HG03469 (cell line): ENCODE results near the gene AGTRAP.

ENCODE experiments used
- ATAC-seq: cut with Tn5 transposase; IDR thresholded peaks from one replicate; pipeline ENCODE4 v1.9.1; 2021; ENCODE audit warnings: mild to moderate bottlenecking, moderate library complexity, moderate number of reproducible peaks; ENCODE audit not compliant: unreplicated experiment

The AGTRAP gene

DNA sequence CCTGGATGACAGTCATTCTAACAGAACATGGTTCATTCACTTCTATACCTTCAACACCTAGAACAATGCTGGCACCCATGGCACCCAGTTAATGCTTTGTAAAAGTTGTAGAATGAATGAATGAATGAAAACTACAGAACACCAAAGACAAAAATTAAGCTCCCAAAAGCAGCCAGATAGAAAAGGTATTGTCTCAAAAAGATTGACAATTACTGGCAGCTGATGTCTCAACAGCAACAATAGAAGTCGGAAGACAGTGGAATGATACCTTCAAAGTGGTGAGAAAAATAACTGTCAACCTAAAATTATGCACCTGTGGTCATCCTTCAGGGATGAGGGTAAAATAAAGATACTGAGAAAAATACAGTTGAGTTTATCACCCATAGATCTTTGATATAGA lies 21.1 kb downstream of the AGTRAP start:
- no peak for ATAC-seq

DNA sequence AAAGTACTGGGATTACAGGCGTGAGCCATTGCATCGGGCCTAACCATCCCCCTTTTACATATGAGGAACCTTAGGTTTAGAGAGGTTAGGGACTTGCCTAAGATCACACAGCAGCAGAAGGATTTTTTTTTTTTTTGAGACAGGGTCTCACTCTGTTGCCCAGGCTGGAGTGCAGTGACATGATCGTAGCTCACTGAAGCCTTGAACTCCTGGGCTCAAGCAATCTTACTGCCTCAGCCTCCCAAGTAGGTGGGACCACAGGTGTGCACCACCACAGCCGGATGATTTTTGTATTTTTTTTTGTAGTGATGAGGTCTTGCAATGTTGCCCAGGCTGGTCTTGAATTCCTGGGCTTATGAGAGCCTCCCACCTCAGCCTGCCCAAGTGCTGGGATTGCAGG lies 23.9 kb downstream of the AGTRAP start:
- ATAC-seq = no peak

DNA sequence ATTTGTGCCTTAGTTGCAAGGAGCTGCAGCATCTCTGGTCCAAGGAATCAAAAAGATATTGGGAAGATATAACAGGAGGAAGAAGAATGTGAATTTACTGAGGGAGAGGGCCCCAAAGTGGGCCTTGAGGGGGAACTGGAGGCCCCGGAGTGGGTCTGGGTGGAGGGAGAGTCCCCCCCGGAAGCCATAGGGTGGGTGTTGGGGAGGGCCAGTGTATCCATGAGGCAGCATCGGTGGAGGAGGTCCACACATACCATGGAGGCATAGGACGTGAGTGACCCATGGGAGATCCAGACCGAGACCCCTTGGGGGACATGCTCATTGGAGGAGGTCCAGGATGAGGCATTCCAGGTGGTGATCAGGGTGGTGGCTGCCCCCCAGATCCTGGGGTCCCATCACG lies 25.3 kb downstream of the AGTRAP start:
- ATAC-seq = no peak

DNA sequence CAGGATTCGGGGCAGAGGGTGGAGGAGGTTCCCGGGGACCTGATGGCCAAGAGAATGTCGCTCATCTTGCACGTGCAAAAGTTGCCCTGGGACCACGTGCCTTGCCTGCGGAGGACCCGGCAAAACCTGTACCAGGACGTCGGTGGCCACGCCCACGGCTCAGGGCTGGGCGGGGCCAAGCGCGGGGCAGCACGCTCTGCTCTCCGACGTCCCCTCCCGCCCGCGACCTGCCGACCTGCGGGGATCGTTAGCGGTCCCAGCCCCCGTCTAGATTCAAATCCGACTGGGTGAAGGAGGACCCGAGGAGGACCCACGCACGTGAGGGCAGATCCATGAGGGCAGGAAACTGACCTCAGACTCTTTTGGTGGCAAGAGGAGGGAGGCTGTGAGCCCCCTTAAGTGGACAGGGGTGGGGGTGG lies 26.1 kb downstream of the AGTRAP start, which contains the start of gene C1orf167:
TSS of gene C1orf167 (plus strand) at position 206 of the 419 bp plus-strand sequence. CDS start 2,208 bp downstream, outside the sequence.
- no peak for ATAC-seq

DNA sequence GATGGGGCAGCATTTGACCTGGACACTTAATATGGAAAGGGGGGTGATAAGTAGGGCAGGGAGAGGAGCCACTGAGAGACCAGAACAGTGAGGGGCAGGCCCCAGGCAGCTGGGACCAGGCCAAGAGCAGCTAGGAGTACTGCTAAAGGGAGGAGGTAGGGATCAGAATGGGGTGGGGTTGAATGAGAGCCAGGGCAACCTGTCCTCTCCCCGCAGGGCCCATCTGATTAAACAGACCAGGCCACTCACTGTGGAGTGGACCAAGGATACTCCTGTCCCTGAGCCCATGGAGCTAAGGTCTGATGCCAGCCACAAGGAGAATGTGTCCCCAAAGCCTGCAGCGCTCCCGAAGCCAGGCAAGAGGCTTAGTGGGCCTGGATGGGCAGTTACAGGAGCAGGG lies 28.2 kb downstream of the AGTRAP start:
- no peak for ATAC-seq

DNA sequence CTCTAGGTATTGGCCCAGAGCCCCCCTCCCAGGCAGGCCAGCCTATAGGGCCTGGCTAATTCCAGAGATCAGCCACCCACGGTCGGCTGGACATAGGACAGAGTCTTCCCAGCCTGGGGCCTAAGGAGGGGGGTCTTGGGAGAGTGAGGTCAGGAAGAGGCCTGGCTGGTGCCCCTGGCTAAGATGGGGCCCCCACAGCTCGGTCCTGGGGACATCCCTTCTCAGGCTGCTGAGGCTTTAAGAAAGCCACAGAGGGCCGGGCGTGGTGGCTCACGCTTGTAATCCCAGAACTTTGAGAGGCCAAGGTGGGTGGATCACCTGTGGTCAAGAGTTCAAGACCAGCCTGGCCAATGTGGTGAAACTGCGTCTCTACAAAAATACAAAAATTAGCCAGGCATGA lies 28.6 kb downstream of the AGTRAP start:
- no peak for ATAC-seq

DNA sequence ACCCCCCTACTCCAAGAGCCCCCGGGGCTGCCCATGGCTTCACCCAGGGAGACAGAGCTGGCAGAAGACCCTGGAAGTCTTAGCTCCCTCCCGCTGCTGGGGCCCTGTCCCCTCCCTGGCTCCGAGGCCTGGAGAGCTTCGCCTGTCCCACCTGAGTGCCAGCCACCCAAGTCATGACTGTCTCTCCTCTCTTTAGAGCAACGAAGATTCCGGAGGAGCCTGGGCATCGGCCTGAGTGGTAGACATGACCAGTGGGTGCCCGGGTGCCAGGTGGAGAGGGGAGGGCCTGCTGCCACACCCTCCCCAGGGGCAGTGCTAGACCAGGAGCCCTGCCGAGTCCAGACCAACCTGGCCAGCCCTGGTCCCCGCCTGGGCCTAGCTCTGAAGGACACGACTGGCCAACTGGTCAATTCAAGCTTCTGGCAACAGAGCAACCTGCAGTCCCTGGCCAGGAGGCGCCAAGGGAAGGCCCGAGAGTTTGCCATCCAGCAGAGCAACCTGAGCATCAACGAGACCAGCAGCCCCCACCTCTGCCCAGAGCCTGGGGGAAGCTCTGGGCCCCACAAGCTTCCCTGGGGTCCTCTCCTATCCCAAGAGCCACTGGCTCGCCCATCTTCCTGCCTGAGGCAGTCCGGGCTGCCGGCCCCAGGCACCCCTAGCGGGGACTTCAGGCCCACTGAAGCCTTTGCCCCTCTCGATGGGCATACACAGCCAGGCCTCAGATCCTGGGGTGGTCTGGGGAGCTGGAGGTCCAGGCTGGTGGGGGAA lies 29.9 kb downstream of the AGTRAP start:
- ATAC-seq = no peak

DNA sequence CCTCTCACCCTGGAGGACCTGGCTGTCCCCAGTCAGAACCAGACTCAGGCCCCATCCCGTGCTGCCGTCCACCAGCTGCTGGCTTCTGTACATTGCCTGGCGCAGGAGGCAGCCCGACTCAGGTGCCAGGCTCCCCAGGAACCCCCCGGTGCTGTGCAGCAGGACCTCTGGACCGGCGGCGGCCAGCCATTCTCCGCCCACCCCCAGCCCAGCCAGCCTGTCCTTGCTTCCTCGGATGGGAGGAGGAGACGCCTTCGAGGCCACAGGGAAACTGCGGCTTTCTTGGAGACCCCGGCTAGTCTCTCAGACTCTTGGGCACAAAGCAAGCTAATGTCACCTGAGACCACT lies 30.5 kb downstream of the AGTRAP start:
- ATAC-seq = no peak

DNA sequence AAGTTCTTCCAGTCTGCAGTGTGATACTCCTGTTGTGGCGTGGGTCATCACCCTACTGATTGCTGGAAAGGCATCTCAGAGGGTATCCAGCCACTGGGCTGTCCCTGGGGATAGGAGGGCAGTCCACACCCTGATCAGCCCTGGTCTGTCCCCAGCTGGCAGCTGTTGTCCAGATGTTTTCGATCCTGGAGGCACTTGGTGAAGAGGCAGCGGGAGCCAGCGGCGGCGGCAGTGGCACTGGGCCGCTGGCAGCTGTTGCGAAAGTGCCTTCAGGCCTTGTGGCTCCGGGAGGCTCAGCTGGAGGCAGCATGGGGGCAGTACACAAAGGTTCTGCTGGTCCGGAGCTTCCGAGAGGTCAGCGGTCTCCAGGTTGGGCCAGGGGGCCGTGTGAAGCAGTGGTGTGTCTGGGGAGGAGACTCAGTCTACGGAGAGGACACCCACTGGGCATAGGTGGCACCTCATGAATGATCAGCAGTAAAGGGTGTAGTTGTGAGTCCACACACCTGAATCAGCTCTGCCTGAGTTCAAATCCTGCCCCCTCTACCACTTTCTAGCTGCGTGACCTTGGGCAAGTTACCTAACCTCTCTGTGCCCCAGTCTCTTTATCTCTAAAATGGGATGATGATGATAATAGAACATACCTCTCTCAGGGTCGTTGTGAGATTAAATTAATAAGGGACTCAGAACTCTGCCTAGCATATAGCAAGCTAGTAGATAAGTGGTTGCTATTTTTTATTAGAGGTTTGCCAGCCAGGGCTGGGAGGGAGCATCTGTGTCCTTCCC lies 32.2 kb downstream of the AGTRAP start:
- no peak for ATAC-seq

DNA sequence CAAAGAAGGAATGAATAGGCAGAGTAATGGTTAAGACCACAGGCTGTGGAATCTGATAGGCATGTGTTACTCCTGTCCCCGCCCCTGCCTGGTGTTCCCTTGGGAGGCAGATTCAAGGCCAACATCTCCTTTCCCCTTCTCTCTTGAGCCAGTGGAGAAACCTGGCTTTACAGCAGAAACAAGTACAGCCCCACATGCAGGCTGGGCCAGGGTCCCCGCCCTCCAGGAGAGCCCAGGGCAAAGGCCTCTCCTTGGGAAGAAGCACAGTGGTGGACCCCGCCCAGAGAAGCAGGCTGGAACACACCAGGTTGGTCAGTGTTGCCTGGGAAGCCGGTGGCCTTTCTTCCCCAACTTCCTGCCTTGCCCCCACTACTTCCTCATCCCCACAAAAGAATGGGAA lies 32.9 kb downstream of the AGTRAP start:
- ATAC-seq = no peak

DNA sequence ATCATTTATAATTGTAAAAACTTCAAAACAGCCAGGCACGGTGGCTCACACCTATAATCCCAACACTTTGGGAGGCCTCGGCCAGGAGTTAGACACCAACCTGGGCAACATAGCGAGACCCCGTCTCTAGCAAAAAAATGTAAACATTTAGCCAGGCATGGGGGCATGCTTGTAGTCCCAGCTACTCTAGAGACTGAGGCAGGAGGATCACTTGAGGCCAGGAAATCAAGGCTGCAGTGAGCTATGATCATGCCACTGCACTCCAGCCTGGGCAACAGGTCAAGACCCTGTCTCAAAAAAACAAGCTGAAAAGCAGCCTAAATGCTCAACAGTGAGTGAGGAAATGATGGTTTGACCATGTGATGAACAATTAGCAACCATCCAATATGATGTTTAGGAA lies 33.3 kb downstream of the AGTRAP start:
- no peak for ATAC-seq

DNA sequence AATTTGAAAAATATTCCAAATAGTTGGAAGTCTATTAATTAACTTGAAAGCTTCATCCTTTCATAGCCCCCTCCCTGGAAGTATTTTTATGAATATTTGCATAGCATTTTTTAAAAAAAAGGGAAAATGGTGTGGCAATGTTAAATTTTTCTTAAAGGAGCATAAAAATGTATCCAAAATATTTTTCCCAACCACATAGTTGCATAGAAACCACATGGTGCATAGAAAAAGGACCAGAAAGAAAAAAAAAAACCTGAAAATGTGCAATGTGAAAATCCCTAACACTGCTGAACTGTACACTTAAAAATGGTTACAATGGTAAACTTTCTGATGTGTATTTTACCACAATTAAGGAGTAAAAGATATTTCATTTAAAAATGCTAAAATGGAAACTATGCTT lies 34.1 kb downstream of the AGTRAP start:
- ATAC-seq = no peak

DNA sequence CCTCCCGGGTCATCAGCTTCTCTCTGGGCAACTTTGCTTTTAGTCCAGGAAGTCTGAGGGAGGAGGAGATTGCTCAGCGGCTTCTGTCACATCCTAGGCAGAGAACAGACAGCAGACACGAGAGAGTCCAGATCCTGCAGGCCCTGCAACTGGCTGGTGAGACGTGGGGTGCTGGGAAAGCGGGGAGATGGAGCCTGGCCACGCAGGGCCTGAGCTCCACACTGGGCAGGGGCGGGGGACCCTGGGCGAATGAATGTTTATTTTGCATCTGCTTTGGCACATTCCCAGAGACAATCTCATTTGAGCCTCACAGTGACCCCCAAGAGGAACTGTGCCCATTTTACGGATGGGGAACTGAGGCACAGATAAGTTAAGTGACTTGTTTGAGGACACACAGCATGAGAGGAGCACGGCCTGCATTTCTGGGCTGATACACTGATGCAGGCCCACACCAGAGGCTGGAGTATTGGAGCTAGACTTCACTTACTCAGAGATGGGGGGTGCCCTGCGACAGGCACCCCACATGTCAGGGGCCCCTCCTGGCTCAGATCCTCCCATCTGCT lies 35.6 kb downstream of the AGTRAP start:
- no peak for ATAC-seq

DNA sequence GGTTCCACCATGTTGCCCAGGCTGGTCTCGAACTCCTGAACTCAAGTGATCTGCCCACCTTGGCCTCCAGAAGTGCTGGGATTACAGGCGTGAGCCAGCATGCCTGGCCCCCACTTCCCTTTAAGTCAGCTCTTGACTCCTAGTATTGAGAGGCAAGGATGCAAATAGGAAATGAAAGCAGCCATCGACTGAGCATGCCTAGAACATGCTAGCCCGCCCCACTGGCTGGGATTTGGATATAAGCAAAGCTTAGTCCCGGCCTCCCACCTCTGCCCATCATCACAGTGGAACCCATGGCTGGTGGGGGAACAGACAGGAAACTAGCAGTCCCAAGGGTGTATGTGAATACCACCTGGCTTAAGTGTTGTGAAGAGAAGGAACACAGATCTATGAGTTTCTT lies 36.5 kb downstream of the AGTRAP start:
- no peak for ATAC-seq

DNA sequence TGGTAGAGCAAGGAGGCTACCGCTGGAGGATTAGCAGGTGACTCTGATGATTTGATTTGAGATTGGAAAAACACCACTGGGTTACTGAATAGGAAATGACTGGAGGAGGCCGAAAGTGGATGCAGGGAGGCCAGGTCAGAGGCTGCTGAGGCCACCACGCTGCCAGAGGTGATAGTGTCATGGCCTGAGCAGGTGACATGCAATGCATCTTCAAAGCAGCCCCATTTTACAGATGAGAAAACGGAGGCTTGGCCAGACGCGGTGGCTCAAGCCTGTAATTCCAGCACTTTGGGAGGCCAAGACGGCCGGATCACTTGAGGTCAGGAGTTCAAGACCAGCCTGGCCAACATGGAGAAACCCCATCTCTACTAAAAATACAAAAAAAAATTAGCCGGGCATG lies 38.8 kb downstream of the AGTRAP start:
- no peak for ATAC-seq

DNA sequence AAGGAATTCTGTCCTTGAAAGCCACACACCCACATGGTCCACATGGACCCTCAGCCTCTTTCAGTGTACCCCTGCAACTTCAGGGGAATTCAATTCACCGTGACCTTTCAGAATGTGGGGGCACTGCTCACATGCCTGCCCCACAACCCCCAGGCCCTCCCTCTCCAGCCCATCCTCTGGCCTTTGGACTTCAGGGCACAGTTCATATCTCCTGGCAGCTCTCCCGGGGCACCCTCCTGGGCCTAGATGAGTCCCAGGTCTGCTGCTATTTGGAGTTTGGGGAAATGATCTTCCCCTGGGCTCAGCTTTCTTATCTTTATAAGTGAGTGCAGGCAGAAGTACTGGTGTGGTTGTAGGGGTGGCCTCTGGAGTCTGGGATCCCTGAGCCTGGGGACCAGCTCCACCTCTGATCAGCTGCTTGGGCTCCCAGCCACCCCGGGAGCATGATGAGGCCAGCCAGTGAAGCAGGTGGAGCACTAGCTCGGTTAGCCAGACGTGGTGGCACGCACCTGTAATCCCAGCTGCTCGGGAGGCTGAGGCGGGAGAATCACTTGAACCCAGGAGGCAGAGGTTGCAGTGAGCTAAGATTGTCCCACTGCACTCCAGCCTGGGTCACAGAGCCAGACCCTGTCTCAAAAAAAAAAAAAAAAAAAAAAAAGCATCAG lies 41.9 kb downstream of the AGTRAP start:
- no peak for ATAC-seq

DNA sequence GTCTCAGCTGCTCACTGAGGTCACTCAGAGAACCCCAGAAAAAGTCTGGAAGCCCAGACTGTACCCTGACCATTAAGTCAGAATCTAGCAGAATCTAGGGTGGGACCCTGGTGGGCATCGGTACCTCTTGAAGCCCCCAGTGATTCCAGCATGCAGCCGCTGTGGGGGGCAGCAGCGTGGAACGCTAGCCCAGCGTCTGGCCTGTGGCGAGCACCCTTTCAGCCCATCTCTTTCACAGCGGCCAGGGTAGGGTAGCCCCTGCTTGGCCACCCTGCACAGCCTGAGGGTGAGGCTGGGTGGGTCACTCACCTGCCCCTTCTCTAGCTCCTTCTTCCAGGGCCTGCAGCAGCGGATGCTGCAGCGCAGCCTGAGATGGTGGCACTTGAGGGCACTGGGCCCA lies 42.4 kb downstream of the AGTRAP start:
- ATAC-seq = no peak

DNA sequence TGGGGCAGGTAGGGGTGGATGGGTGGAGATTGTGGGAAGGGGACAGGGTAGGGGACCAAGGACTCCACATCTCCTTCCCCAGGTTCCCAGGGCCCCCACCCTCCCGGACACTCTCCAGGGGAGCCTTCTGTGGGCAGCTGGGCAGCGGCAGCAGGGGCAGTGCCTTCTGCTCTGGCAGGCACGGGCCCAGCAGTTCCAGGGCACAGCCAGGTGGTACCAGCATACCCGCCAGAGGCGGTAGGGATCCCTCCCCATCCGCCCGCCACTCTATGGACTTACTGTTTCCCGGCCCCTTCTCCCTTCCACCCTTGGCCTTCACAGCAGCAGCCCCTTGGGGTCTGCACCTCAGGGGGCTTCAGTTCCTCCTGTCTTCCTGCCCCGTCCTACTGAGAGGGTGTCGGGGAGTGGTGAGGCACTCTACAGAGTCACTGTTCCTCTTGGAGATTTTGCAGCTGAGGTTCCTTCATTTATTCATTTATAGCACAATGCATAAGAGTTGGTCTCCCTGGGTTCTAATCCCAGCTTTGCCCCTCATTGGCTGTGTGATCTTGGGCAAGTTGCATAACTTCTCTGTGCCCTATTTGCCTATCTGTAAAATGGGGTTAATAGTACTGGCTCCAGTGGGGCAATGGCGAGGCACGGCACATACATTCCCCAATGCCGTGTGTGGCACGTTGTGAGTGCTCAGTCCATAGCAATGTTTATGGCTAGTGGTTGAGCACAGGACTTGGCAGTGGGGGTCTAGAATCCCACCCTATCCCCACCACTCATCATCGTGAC lies 43.1 kb downstream of the AGTRAP start:
- no peak for ATAC-seq

DNA sequence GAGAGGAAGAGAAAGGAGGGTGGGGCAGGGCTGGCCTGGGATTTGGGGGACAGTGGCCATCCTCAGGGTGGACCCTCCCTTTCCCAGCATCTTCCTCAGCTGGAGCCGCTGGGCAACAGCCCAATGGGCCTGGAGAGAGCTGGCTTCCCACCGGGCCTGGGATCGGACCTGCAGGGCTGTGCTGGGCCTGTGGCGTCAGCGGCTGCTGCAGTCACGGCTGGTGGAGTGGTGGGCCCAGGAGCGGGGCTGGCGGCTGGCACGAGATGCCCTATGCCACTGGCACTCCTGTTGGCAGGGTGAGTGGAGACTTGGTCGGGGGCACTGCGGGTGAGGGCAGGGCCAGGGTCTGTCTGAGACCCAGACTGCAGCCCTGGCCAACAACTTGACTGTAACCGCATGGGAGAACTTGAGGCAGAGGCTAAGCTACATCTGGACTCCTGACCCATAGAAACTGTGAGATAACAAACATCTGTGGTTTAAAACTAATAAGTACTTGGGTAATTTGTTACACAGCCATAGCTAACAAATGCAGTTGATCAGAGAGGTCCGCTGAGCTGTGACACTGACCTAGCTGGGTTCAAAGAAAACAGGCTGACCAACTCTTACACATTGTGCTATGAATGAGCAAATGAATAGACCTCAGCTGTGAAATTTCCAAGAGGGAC lies 43.9 kb downstream of the AGTRAP start:
- no peak for ATAC-seq
